HEK293 (cell line): Measurements from ENCODE around the gene ZGLP1.

Experiments
- CTCF ChIA-PET: fragments of 350-600 bp; formaldehyde crosslinking; extraction: SDS; loops from one replicate; lab custom pipeline; 2021; ENCODE audit warnings: antibody characterized with exemption; lab: Yijun Ruan, JAX
- POLR2A ChIA-PET: fragments of 300-600 bp; formaldehyde crosslinking; extraction: SDS; loops from one replicate; lab custom pipeline; 2020; ENCODE audit warnings: antibody characterized with exemption, inconsistent platforms; lab: Yijun Ruan, JAX
- H3K27ac ChIP-seq: fragments of 200-500 bp; sonication (Bioruptor generic); 2 replicates; pipeline ENCODE4 v1.5.1; 2014; ENCODE audit warnings: low read depth, low read length, control low read depth, inconsistent platforms; ENCODE audit errors: extremely low read depth
- H3K36me3 ChIP-seq, 2 experiments: fragments of 200-500 bp in 1 of 2; sonication (Bioruptor generic) in 1 of 2; 1 replicate in 1 of 2; 2 replicates in 1 of 2; pipeline ENCODE4 v1.5.1; 2014 to 2017; ENCODE audit warnings: inconsistent platforms in 2 of 2, low read length in 2 of 2; ENCODE audit not compliant: control insufficient read depth in 2 of 2, insufficient read depth in 1 of 2
- H3K4me1 ChIP-seq: fragments of 200-500 bp; sonication (Bioruptor generic); 2 replicates; pipeline ENCODE4 v1.5.1; 2014; ENCODE audit warnings: mild to moderate bottlenecking, low read length, inconsistent platforms; ENCODE audit not compliant: control insufficient read depth, insufficient read depth
- H3K4me3 ChIP-seq: 2 replicates; pipeline ENCODE4 v1.5.1; 2011; ENCODE audit warnings: low read depth, mild to moderate bottlenecking, control low read depth, low read length, moderate library complexity
- H3K9me3 ChIP-seq: fragments of 200-500 bp; sonication (Bioruptor generic); 2 replicates; pipeline ENCODE4 v1.5.1; 2014; ENCODE audit warnings: low read depth, low read length, inconsistent platforms; ENCODE audit not compliant: control insufficient read depth, insufficient read depth
- GLIS1 ChIP-seq: fragments of 450-650 bp; formaldehyde crosslinking; IDR thresholded peaks from 2 replicates; pipeline ENCODE4 v1.5.1; 2016; ENCODE audit warnings: missing biosample characterization, missing genetic modification characterization
- GLIS2 ChIP-seq: fragments of 450-650 bp; formaldehyde crosslinking; IDR thresholded peaks from 2 replicates; pipeline ENCODE4 v1.5.1; 2016; ENCODE audit warnings: missing biosample characterization, missing genetic modification characterization
- IKZF3 ChIP-seq: fragments of 450-650 bp; IDR thresholded peaks from 2 replicates; pipeline ENCODE4 v1.5.0; 2018; ENCODE audit warnings: missing biosample characterization, mild to moderate bottlenecking, missing genetic modification characterization, moderate library complexity
- MEIS1 ChIP-seq: sonication (generic); formaldehyde crosslinking; IDR thresholded peaks from 2 replicates; pipeline ENCODE4 v1.8.1; 2022; ENCODE audit warnings: missing genetic modification reagents, mild to moderate bottlenecking, borderline replicate concordance
- TCF7L2 ChIP-seq: IDR thresholded peaks from 2 replicates; pipeline ENCODE4 v1.6.1; 2011; ENCODE audit warnings: low read depth, mild to moderate bottlenecking, inconsistent platforms, low read length, moderate library complexity, borderline replicate concordance
- ZBTB48 ChIP-seq: fragments of 450-650 bp; formaldehyde crosslinking; IDR thresholded peaks from 2 replicates; pipeline ENCODE4 v1.5.1; 2016; ENCODE audit warnings: missing biosample characterization, missing genetic modification characterization
- ZBTB49 ChIP-seq: fragments of 450-650 bp; formaldehyde crosslinking; IDR thresholded peaks from 2 replicates; pipeline ENCODE4 v1.5.1; 2016; ENCODE audit warnings: missing biosample characterization, missing genetic modification characterization, low read depth
- ZNF311 ChIP-seq: fragments of 450-650 bp; formaldehyde crosslinking; IDR thresholded peaks from 2 replicates; pipeline ENCODE4 v1.5.1; 2017; ENCODE audit warnings: missing biosample characterization, missing genetic modification characterization, borderline replicate concordance
- ZNF596 ChIP-seq: fragments of 450-650 bp; IDR thresholded peaks from 2 replicates; pipeline ENCODE4 v1.5.0; 2018; ENCODE audit warnings: missing biosample characterization, mild to moderate bottlenecking, missing genetic modification characterization, moderate library complexity
- ZNF677 ChIP-seq: fragments of 450-650 bp; IDR thresholded peaks from 2 replicates; pipeline ENCODE4 v1.5.0; 2018; ENCODE audit warnings: missing biosample characterization, mild to moderate bottlenecking, missing genetic modification characterization, moderate library complexity
- ZNF747 ChIP-seq: fragments of 450-650 bp; formaldehyde crosslinking; IDR thresholded peaks from 2 replicates; pipeline ENCODE4 v1.5.1; 2016; ENCODE audit warnings: missing biosample characterization, missing genetic modification characterization
- ZNF776 ChIP-seq: fragments of 450-650 bp; formaldehyde crosslinking; IDR thresholded peaks from 2 replicates; pipeline ENCODE4 v1.5.0; 2017; ENCODE audit warnings: missing biosample characterization, missing genetic modification characterization, borderline replicate concordance
- ZNF837 ChIP-seq: fragments of 450-650 bp; formaldehyde crosslinking; IDR thresholded peaks from 2 replicates; pipeline ENCODE4 v1.5.1; 2016; ENCODE audit warnings: missing biosample characterization, missing genetic modification characterization
- TF ChIP-seq, protein P1 (sequence below): fragments of 450-650 bp; formaldehyde crosslinking; IDR thresholded peaks from 2 replicates; pipeline ENCODE4 v1.5.1; 2016; ENCODE audit warnings: missing biosample characterization, missing genetic modification characterization
- TF ChIP-seq, protein P2 (sequence below): fragments of 450-650 bp; IDR thresholded peaks from 2 replicates; pipeline ENCODE4 v1.5.1; 2018; ENCODE audit warnings: missing biosample characterization, missing genetic modification characterization
- TF ChIP-seq, protein P3 (sequence below): fragments of 450-650 bp; formaldehyde crosslinking; IDR thresholded peaks from 2 replicates; pipeline ENCODE4 v1.5.1; 2017; ENCODE audit warnings: missing biosample characterization, missing genetic modification characterization

The ZGLP1 gene

DNA sequence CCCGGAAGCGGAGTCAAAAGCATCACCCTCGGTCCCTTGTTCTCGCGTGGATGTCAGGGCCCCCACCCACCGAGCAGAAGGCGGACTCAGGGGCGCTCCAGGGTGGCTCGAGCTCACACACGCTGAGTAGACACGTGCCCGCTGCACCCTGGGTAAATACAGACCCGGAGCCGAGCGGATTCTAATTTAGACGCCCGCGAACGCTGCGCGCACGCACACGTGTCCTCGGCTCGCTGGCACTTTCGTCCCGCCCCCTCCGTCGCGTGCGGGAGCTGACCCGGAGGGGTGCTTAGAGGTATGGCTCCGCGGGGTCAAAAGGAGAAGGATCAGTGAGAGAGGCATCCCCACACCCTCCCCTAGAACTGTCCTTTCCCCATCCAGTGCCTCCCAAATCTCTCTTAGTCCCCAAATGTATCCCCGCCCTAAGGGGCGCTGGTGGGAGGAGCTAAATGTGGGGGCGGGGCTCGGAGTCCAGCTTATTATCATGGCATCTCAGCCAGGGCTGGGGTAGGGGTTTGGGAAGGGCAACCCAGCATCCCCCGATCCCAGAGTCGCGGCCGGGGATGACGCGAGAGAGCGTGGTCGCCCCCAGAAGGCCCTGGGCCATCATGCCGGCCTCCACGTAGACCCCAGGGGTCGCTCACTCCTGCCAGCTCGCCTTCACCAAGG lies 20.3 kb downstream of the ZGLP1 start (continued):
- TF ChIP-seq MEIS1 (CRISPR knock-in tag): no peak
- no peak for TF ChIP-seq ZNF776 (tag by site-specific recombination)
- no peak for TF ChIP-seq ZNF837
- TF ChIP-seq ZNF747: no peak
- no peak for TF ChIP-seq ZBTB49 (tag by site-specific recombination)
- peak; percentile 81 for TF ChIP-seq GLIS1 (tag by site-specific recombination)
- no peak for TF ChIP-seq ZNF677
- no peak for TF ChIP-seq TCF7L2
- TF ChIP-seq IKZF3 (tag by site-specific recombination): no peak
- TF ChIP-seq, protein P1, sequence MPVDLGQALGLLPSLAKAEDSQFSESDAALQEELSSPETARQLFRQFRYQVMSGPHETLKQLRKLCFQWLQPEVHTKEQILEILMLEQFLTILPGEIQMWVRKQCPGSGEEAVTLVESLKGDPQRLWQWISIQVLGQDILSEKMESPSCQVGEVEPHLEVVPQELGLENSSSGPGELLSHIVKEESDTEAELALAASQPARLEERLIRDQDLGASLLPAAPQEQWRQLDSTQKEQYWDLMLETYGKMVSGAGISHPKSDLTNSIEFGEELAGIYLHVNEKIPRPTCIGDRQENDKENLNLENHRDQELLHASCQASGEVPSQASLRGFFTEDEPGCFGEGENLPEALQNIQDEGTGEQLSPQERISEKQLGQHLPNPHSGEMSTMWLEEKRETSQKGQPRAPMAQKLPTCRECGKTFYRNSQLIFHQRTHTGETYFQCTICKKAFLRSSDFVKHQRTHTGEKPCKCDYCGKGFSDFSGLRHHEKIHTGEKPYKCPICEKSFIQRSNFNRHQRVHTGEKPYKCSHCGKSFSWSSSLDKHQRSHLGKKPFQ (tag by site-specific recombination): no peak
- TF ChIP-seq ZNF596: no peak
- TF ChIP-seq, all 188 proteins: peak for 32

DNA sequence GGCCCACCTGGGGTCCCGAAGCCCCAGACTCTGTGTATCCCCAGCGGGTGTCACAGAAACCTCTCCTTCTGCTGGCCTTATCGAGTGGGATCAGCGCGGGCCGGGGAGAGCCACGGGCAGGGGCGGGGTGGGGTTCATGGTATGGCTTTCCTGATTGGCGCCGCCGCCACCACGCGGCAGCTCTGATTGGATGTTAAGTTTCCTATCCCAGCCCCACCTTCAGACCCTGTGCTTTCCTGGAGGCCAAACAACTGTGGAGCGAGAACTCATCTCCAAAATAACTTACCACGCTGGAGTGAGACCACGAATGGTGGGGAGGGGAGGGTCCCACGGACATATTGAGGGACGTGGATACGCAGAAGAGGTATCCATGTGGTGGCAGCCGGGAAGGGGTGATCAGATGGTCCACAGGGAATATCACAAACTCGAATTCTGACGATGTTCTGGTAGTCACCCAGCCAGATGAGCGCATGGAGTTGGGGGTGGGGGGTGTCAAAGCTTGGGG lies 20.9 kb downstream of the ZGLP1 start:
- no peaks in the 10 kb centered on the region for H3K36me3 ChIP-seq
- H3K4me1 ChIP-seq: peaks cover 4% of the 10 kb centered on the region; the same call in 1 of the 2 replicates
- CTCF ChIA-PET: interaction anchor here (0.7 to 3.2 kb wide), 10 partner anchors 18 to 128 kb away, joined by 3 to 13 read pairs (median 4); partner anchors contain the start of gene ICAM1
- no peak overlapping the region for H3K4me3 ChIP-seq
- POLR2A ChIA-PET: interaction anchor here (0.5 to 1.7 kb wide), 9 partner anchors 12 to 1120 kb away, joined by 4 to 21 read pairs (median 7); partner anchors contain the start of genes ICAM1, RAVER1 and TYK2
- TF ChIP-seq GLIS2: no peak
- TF ChIP-seq ZNF311: no peak
- TF ChIP-seq, protein P2, sequence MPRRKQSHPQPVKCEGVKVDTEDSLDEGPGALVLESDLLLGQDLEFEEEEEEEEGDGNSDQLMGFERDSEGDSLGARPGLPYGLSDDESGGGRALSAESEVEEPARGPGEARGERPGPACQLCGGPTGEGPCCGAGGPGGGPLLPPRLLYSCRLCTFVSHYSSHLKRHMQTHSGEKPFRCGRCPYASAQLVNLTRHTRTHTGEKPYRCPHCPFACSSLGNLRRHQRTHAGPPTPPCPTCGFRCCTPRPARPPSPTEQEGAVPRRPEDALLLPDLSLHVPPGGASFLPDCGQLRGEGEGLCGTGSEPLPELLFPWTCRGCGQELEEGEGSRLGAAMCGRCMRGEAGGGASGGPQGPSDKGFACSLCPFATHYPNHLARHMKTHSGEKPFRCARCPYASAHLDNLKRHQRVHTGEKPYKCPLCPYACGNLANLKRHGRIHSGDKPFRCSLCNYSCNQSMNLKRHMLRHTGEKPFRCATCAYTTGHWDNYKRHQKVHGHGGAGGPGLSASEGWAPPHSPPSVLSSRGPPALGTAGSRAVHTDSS (tag by site-specific recombination): no peak
- 0 out of 2 replicates have a peak, but pooled peaks have one; percentile 7 for TF ChIP-seq ZBTB48 (tag by site-specific recombination)
- TF ChIP-seq, protein P3, sequence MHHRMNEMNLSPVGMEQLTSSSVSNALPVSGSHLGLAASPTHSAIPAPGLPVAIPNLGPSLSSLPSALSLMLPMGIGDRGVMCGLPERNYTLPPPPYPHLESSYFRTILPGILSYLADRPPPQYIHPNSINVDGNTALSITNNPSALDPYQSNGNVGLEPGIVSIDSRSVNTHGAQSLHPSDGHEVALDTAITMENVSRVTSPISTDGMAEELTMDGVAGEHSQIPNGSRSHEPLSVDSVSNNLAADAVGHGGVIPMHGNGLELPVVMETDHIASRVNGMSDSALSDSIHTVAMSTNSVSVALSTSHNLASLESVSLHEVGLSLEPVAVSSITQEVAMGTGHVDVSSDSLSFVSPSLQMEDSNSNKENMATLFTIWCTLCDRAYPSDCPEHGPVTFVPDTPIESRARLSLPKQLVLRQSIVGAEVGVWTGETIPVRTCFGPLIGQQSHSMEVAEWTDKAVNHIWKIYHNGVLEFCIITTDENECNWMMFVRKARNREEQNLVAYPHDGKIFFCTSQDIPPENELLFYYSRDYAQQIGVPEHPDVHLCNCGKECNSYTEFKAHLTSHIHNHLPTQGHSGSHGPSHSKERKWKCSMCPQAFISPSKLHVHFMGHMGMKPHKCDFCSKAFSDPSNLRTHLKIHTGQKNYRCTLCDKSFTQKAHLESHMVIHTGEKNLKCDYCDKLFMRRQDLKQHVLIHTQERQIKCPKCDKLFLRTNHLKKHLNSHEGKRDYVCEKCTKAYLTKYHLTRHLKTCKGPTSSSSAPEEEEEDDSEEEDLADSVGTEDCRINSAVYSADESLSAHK (tag by site-specific recombination): no peak
- no peak for TF ChIP-seq ZNF677
- no peak overlapping the region for H3K27ac ChIP-seq
- no peaks in the 10 kb centered on the region for H3K9me3 ChIP-seq
